ENCODE data around the gene SLC35F3.
"Not testable (repeated sequence)": the region's sequence is repeated elsewhere in the genome, so short reads cannot be mapped to it uniquely, and the experiment has no call there.

Gene SLC35F3

DNA sequence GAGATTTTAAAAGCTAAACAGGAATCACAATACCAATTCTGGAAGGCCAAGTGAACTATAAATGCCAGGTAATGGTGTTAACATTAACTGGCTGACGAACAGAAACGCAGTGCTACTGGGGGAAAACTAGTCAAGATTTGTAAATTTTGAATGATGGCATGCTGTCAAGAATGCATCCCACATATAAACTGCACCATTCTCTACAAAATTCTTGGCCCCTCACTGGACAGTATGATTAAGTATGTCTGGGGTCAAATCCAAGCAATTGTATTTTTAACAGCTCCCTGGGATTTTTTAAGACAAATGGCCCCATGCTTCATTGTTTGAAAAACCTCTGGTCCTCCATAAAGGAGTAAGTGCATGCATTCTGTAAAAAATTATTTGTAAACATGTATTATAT, 395.6 kb downstream of the SLC35F3 start:
- DNase-seq, result no peak

DNA sequence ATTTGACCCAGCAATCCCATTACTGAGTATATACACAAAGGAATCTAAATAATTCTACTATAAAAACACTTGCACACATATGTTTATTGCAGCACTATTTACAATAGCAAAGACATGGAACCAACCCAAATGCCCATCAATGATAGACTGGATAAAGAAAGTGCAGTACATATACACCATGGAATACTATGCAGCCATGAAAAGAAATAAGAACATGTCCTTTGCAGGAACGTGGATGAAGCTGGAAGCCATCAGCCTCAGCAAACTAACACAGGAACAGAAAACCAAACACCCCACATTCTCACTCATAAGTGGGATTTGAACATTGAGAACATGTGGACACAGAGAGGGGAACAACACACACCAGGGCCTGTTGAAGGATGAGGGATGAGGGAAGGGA, 397.2 kb downstream of the SLC35F3 start:
- DNase-seq, result not testable (repeated sequence)

DNA sequence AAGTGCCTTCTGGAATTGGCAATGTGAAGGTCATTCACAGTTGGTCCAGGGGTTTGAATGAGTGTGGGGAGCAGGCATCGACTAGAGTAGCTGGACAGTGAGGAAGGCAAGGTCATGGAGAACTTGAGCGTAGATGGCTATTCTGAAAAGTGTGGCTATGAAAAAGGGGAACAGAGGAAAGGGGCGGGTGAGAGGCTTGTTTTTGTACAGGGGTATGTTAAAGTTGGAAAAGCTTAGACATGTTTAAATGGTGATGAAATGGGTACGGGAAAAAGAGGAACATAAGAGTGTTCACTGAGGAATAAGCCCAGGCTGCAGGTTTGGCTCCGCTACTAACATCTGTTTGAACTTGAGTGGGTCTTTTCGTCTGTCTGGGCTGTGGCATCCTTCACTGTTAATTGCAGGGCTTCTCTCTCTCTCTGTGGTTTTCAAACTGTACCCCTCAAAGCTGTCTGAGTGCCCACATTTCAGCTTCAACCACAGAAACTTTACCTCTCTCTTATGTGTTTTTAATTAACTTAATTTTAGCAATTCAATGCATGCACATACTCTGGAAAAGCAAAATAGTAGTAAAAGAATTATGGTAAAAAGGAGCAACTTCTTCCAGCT, 398.0 kb downstream of the SLC35F3 start:
- DNase-seq, result no peak

DNA sequence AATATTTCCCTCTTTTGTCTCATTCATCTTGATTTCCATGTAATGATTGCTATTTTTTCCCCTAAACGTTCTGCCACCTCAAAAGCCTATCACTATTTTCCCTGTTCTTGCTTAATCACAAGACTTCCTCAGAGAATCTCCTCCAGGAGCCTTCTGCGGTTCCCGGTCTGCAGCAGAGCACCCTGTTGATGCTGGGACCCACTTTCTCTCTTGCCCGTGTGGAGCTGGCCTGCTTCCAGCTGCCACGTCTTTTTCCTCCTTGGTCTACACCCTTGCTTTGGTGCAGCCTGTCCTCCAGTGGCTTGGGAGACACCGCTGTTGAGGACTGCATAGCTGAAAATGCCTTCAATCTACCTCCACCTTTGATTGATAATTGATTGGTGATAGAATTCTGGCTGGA, 398.8 kb downstream of the SLC35F3 start:
- DNase-seq, result no peak

DNA sequence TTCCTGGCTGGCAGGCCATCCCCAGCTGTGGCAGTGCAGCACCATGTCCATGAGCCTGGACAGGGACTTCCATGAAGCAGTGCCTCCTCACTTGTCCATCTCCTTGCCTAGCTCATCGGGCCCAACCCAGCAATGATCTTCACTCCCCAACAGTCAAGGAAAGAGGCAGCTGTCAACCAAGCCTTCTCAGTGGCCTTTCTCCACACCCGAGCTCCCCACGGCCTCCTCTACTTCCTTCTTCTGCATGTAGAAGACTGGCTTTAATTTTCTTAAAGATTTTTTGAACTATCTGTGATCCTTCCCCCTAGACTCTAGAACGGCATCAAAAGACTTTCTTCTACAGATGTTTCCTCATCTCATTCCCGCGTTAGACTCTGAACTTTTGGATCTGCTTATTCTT, 403.2 kb downstream of the SLC35F3 start:
- DNase-seq, result no peak

DNA sequence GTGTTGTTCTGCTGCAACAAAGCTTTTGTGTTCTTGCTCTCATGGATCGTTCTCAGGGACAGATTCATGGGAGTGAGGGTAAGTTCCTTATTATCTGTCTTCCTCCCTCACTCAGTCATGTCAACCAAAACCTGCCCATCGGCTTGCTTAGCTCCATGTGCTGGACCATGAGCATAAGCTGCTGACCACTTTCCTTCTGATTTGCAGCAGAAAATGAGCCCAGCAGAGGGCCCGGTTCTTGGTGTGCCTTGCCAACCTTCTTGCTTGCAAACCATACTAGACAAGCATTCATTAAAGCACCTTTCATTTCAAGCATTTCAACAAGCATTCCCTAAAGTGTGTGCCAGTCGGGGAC, 404.7 kb downstream of the SLC35F3 start:
- no peak for DNase-seq

DNA sequence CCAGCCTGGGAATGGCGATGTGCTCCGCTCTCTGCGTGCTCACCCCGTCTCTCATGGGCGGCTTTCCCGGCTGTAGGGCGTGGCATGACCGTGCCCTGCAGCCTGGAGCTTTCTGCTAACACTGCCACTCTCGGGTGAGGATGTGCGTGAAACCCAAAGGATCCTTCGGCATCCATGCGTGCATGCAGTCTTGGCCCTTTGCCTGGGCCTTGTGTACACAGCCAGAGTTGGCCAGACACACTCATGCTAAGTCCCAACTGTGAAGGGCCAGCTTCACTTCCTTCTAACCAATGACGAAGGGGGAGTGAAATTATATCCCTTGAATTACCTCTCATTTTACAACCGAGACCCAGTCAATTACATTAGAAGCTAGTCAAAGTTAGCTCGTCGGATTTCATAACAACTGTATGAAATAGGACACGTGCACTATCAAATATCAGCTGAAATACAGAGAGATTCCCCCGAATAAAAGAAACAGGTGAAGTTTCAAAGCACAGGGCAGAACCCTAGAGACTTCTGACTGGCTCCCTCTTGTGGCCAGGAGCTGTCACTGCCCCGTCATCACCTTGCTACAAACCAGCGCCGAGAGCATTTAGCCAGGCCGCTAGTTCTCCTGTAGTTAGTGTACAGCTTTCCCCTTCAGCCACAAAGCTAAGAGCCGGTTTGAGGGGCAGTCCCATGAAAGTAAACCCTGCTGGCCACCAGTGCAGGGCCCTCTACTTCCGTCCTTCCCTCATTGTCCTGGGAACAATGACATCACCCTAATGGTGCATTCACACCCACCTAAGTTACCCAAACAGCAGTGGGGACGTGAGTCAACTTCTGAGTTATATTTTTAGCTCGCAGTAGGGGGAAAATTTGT, 405.4 kb downstream of the SLC35F3 start:
- peak; percentile 61 for DNase-seq

DNA sequence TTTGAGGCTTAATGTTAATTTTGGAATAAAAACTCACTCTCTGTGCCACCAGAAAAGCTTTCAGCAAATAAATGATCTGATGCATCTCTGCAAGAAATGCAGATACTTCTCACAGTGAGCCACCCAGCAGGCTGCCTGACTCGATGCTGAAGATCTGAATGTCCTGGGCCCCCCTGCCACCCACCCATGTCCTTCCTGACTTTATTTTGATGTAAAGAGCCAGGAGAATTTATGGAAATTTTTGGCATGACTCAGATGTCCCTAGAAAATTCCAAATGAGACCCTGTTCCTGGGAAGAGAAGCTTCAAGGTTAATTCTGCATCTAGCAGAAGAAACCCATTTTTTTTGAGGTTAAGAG, 406.0 kb downstream of the SLC35F3 start:
- DNase-seq, result no peak

DNA sequence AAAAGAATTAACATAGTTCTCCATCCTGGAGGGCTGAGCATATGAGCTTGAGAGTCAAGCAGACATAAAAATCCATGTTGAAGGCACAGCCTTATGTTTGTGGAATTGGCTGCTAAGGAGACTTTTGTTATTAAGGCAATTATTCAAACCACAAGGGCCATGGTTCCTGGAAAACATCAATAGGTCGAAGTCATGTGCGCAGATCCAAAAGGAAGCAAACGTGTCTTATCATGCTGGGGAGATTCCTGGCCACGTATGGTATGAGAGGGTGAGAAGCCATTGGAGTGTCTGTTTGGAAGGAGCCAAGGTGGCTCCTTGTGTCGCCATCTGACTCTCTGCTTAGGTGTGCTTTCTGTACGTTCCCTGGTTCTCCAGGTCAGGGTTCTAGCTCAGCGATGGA, 406.9 kb downstream of the SLC35F3 start:
- no peak for DNase-seq

DNA sequence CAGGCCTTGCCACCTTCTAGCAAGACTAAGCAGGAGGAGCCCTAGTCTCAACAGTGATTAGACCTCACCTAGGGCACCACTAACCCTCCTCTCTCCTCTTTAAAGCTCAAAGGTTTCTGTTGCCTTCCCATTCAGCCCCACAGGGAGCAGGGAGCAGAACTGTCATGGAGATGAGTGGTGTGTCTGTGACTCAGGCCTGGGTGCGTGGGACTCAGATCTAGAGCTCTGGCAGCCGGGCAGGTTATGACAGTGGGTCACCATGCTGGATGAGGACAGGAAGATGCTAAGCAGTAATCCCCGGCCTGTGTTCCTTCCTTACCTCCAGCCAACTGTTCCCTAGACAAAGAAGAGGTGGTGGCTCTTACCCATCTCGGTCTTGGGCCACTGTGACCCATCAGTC, 408.7 kb downstream of the SLC35F3 start:
- no peak for DNase-seq

DNA sequence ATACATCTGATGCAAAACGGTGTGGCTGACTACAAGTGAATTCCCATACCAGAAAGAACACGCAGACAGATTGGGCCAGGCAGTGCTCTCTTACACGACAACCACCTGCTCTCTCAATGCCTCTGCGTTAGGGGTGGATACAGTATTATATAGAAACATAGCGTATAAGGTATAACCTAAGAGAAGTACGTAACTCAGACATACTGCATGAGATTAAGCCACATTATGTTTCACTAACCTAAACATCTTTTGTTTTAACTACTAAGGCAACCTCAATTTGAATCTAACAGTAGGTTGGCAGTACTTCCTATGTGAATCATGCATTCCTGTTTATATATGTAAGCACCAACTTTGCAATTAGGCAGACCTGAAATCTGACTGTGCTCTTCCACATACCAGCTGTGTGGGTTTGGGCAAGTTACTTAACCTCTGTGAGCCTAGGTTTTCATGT, 410.6 kb downstream of the SLC35F3 start:
- DNase-seq, result no peak

DNA sequence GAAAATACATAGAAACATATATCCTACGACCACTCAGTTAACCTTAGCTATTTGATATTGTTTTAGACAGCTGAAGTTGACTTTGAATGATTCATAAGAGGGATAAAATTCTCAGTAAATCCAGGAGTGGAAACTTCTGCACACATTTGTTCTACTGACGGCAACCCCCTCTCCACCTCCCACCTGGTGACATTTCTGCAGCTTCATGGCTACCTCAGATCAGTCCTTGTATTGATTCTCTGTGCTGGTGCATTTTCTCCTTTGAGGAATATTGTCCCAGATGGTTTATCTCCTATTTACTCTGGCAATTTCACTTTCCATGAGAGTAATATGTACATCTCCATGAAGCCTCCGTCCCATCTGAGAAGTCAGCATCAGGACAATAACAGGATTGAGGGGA, 411.1 kb downstream of the SLC35F3 start:
- no peak for DNase-seq

DNA sequence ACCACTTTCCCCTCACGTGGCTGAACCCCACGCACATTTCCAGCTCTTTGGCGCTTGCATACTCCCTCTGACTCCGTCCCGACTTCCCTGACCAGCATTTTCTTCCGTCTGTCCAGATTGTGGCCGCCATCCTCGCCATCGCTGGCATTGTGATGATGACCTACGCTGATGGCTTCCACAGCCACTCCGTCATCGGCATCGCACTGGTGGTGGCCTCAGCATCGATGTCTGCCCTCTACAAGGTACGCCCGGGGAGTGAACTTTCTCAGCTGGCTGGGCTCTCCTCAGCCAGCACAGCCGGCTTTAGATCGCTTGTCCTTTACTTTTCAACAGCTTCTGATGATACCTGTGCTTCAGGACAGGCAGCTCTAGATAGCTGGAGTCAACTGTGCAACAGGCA, 412.0 kb downstream of the SLC35F3 start:
- no peak for DNase-seq

DNA sequence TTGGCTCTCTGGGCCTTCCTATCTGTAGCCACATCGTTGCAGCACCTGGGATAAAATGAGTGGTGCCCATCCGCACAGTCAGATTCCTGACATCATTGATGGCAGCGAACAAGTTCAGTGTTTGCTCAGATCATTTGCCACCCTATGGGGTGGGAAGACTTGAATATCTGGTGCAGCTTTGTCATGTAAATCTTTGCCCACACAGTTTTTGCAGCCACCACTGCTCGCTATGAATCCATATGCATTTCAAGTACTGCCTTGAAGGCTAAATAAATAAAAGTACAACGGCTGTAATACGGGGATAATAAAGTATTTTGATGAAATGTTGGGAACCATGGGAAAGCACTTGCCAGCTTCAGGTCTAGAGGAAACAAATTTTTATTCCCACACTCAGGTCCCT, 412.5 kb downstream of the SLC35F3 start:
- DNase-seq, result no peak

DNA sequence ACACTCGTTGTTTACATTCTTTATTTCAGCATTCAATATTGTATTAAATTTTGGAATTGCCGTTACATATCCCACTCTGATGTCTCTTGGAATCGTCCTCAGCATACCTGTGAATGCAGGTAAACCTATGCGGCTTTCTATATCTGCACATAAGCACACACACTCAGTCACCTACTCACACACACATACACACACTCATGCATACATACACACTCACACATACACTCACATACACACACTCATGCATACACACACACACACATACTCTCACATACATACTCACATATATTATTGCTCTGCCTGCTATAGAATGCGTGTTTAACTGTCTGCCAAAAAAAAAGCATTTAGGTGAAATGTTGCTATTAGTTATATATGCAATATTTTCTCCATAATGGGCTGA, 415.6 kb downstream of the SLC35F3 start:
- no peak for DNase-seq

DNA sequence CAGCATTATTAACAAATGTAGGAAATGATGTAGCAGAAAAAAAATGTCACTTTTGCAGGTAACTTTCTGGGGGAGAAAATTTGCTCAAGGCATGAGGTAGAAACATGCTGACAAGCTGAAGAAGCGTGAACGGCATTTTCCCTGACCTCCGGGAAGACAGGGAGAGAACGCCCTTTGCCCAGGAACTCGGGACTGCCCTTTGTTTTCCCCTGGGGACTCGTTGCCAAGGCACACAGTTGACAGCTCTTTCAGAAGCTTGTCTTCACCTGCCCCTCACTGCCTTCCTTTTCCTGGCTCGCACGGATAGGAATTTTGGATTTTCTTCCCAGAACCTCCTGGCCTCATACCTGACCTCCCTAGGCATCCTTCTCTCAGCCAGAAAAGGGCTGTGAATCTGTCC, 416.1 kb downstream of the SLC35F3 start:
- no peak for DNase-seq

DNA sequence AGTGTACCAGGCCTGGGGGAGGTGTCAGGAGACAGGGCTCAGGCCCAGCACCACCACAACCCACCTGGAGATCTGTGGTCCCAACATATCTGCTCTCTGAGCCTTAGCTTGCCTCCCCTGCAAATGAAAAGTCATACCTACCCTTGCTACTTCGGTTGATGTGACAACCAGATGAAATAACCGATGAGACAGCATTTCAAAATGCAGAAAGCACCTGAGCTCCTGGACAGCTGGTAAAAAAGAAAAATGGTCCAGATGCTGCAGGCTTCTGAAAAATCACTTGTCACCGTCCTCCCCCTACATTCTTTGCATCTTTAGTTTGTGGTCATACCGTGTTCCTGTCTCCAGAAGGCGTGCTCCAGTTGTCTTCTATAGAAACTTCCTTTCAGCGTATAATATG, 416.8 kb downstream of the SLC35F3 start:
- no peak for DNase-seq

DNA sequence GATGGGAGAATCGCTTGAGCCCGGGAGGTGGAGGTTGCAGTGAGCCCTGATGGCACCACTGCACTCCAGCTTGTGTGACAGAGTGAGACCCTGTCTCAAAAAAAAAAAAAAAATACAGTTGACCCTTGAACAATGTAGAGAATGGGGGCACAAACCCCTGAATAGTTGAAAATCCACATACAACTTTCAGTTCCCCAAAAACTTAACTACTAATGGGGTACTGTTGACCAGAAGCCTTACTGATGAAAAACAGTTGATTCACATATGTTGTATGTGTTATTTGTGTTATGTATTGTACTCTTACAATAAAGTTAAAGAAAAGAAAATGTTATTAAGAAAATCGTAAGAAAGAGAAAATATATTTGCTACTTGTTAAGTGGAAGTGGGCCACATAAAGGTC, 417.6 kb downstream of the SLC35F3 start:
- DNase-seq, result no peak

DNA sequence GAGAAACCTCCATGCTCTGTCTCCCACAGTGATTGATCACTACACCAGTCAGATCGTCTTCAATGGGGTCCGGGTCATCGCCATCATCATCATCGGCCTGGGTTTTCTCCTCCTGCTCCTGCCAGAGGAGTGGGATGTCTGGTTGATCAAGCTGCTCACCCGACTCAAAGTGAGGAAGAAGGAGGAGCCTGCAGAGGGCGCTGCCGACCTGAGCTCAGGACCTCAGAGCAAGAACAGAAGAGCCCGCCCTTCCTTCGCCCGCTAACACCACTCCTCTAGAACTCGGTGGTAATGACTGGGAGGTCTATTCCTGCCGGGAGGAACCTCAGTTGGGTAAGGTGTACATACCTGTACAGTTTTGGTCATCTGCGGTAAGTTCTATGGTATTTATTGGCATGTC, 418.5 kb downstream of the SLC35F3 start:
- DNase-seq, result peak; percentile 60

DNA sequence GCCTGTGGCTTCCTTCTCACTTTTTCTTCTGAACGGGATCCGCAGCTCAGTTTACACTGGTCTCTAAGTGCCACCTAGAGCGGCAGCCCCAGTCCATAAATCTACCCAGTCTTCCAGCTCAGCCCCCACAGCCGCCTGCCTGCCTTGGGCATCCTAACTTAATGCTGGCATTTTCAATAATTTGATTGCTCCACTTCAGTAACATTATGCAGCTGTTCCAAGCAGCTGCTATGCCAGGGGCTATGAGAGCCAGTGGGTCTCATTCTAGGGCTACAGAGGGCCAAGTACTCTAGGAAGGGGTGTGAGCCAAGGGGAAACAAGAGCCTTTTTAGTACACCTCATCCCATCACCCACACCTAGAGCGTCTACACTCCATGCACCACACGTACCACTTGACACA, 420.3 kb downstream of the SLC35F3 start:
- no peak for DNase-seq

DNA sequence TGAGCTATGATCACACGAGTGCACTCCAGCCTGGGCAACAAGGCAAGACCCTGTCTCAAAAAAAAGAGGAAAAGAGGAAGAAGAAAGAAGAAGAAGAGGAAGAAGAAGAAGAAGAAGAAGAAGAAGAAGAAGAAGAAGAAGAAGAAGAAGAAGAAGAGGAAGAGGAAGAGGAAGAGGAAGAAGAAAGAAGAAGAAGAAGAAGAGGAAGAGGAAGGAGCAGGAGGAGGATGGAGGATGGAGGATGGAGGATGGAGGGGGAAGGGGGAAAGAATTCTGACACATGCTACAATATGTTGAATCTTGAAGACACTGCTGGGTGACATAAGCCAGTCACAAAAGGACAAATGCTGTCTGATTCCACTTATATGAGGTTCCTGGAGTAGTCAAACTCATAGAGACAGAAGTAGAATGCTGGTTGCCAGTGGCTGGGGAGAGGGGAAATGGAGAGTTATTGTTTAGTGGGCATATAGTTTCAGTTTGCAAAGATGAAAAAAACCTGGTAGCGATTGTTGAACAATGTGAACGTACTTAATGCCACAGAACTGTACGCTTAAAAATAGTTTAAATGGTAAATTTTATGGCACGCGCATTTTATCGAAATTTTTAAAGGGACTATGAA, 421.5 kb downstream of the SLC35F3 start:
- no peak for DNase-seq

DNA sequence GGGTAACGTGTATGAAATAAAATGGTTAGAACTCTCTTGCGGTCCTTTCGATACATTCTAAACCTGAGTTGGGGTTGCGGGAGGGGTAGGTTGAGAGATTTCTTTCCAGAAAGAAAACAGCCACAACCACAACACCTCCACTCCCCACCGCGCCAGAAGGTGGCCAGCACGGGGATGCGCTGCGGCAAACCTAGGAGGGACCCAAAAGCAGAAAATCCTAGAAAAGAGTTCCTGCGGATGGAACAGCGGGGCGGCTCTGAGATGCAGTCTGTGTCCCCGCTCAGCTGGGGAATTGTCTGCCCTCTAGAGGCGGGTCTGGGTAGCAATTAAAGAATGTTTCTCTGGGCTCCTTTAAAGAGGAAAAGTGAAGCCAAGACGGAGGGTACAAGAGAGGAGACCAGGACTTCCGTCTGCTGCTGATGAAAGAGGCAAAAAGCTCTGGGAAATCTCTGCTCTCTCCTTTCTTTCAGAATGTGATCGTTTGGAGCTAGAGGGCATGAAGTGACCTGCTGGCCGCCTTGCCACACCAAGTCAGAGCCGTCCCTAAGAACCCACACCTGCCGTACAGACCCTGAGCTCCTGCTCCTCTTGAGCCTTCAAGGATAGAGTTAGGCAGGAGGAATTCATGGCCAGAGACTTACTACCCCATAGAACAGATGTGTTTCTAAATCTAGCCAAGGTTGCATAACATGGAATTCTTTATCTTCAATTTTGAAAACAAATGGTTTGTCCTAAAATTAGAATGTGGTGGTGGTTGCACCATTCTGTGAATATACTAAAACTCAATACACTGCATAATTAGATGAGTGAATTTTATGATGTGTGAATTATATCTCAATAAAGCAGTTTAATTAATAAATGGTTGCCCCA, 422.3 kb downstream of the SLC35F3 start:
- DNase-seq, result peak; percentile 42

DNA sequence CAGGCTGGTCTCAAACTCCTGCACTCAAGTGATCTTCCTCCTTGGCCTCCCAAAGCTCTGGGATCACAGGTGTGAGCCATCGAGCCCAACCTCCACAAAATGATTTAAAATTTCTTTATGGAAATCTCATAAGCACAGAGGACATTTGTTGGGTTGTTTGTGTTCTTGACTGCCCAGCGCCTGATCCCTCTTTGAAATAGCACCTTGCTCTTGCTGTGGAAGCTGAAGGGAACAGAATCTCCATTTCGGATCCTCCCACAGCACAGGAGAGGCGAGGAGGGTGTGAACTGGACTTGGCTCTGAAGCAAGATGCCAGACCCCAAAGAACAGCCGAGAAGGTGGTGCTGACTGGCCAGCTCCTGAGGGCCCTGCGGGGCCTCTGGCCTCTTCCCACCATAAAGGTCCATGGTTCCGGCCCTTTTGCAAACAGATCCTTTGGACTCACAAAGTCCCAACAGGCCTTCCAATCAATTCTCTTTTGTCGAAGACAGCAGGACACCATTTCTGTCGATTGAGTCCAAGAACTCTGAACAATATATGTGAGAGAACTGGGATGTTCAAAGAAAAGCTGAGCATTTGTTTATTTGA, 423.2 kb downstream of the SLC35F3 start:
- DNase-seq, result no peak
